ENCODE data around the gene HDAC2.
A peak's percentile ranks its signal among the peaks of the same experiment; 100 is the strongest.
"Not testable (repeated sequence)": the region's sequence is repeated elsewhere in the genome, so short reads cannot be mapped to it uniquely, and the experiment has no call there.

HDAC2 gene

GRCh38 chr6:113969888-113970804, 802 bp downstream of the HDAC2 start:
- DNase-seq: no peak

- DNase-seq: no peak
Observed at GRCh38 chr6:113968472-113968871, 2.5 kb downstream of the HDAC2 start.

GRCh38 chr6:113967777-113968176, 3.2 kb downstream of the HDAC2 start:
- no peak for DNase-seq

- DNase-seq: no peak
Observed at GRCh38 chr6:113960795-113961194, 10.2 kb downstream of the HDAC2 start.

- no peak for DNase-seq
Observed at GRCh38 chr6:113959235-113959634, 11.7 kb downstream of the HDAC2 start.

- no peak for DNase-seq
Observed at GRCh38 chr6:113954653-113955052, 16.3 kb downstream of the HDAC2 start.

- DNase-seq: no peak
Observed at GRCh38 chr6:113953346-113953745, 17.6 kb downstream of the HDAC2 start.

GRCh38 chr6:113949499-113949898, 21.4 kb downstream of the HDAC2 start:
- DNase-seq: no peak

GRCh38 chr6:113944701-113945100, 26.2 kb downstream of the HDAC2 start:
- no peak for DNase-seq

- DNase-seq: no peak
Observed at GRCh38 chr6:113939825-113940224, 31.1 kb downstream of the HDAC2 start.

- peak; percentile 24 for DNase-seq
Observed at GRCh38 chr6:113936093-113936934, 34.6 kb downstream of the HDAC2 start.

- DNase-seq: no peak
Observed at GRCh38 chr6:113934101-113934500, 36.8 kb downstream of the HDAC2 start.

GRCh38 chr6:113931907-113932306, 39.0 kb downstream of the HDAC2 start:
- not testable (repeated sequence) for DNase-seq

GRCh38 chr6:113930183-113930582, 40.8 kb downstream of the HDAC2 start:
- DNase-seq: no peak

- DNase-seq: no peak
Observed at GRCh38 chr6:113927001-113927400, 43.9 kb downstream of the HDAC2 start.

- no peak for DNase-seq
Observed at GRCh38 chr6:113925378-113925777, 45.6 kb downstream of the HDAC2 start.

- DNase-seq: no peak
Observed at GRCh38 chr6:113924312-113924723, 46.6 kb downstream of the HDAC2 start.

GRCh38 chr6:113923526-113923925, 47.4 kb downstream of the HDAC2 start:
- DNase-seq: no peak

GRCh38 chr6:113921299-113921904, 49.5 kb downstream of the HDAC2 start:
- DNase-seq: no peak

- DNase-seq: no peak
Observed at GRCh38 chr6:113920663-113921267, 50.2 kb downstream of the HDAC2 start.

- not testable (repeated sequence) for DNase-seq
Observed at GRCh38 chr6:113910285-113910684, 60.7 kb downstream of the HDAC2 start.

- peak; percentile 5 for DNase-seq
Observed at GRCh38 chr6:113909224-113909856, 61.6 kb downstream of the HDAC2 start.

Measured in NCI-H2081 treated with DMSO at 0.1 percent for 48 hours (cell line).